NT2/D1 (cell line): ENCODE data around the gene CFAP54.
"Not testable (repeated sequence)": the region's sequence is repeated elsewhere in the genome, so short reads cannot be mapped to it uniquely, and the experiment has no call there.

Experiments used
- SUZ12 ChIP-seq: IDR thresholded peaks from 2 replicates; pipeline ENCODE4 v1.6.1; 2011; ENCODE audit not compliant: insufficient read length, insufficient read depth; ENCODE audit errors: extremely low read depth
- YY1 ChIP-seq: IDR thresholded peaks from 2 replicates; pipeline ENCODE4 v1.6.1; 2011; ENCODE audit not compliant: insufficient read length, insufficient read depth
- ZNF274 ChIP-seq: IDR thresholded peaks from 2 replicates; pipeline ENCODE4 v1.6.1; 2011; ENCODE audit warnings: mild to moderate bottlenecking, low read depth, low read length

- not testable (repeated sequence) for TF ChIP-seq ZNF274, YY1, SUZ12
Measured at GRCh38 chr12:96675519-96675918, 186.1 kb downstream of the CFAP54 start.
